Measurements from ENCODE around the gene CD101.
A peak's percentile ranks its signal among the peaks of the same experiment; 100 is the strongest.

The CD101 gene

DNA sequence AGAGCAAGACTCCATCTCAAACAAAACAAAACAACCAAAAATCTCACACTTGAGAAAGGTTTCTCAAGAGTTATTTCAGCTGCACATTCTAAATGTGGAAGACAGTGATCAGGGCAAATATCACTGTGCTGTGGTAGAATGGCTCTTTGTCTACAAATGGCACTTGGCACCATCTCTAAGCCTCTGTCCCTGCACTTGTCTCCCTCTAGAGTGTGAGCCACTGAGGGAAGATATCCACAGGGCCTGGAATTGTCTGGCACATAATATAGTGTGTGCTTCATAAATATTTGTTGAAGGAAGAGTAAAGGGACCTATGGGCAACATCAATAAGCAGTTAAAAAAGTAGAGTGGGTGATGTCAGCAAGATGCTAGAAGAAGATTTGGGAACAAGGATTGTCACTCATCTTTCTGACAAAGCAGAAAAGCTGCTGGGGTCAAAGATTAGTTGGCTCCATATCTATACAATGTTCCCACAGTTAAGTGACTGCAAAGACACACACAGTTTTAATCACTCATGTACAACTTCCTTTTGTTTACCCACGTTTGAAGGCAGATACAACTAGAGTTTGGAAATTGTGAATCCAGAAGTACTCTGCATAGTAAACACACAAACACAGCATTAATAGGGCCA lies 19.1 kb downstream of the CD101 start:
- no peak for DNase-seq

- DNase-seq = no peak
Observed at GRCh38 chr1:117022114-117022513, 20.6 kb downstream of the CD101 start.

DNA sequence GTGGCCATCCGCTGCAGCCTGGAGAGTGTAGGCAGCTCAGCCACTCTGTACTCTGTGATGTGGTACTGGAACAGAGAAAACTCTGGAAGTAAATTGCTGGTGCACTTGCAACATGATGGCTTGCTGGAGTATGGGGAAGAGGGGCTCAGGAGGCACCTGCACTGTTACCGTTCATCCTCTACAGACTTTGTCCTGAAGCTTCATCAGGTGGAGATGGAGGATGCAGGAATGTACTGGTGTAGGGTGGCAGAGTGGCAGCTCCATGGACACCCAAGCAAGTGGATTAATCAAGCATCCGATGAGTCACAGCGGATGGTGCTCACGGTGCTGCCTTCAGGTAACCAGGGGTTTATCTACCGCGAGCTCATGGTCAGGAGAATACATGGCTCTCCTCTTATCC lies 24.0 kb downstream of the CD101 start:
- DNase-seq = no peak

DNA sequence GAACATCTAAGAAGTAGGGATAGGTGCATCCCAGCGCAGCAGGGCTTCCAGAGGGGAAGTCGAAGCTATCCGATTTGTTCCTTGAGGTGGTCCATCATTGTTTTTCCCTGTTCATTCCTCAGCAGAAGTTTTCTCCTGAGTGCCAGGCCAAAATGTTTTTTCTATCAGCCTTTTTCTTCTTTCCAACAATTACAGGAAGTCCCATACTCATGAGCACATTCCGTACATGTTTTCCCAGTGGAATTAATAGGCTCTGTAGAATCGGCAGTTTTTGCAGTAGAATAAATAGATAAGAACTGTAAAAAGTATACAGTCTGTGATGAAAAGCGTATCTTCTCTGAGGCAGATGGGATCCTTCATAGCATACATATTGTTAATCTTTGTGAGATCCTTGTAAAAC lies 24.8 kb downstream of the CD101 start:
- no peak for DNase-seq

GRCh38 chr1:117029685-117030084 lies 28.1 kb downstream of the CD101 start:
- no peak for DNase-seq

- DNase-seq = no peak
Observed at GRCh38 chr1:117030271-117030877, 28.8 kb downstream of the CD101 start.

GRCh38 chr1:117032266-117032665 lies 30.7 kb downstream of the CD101 start:
- no peak for DNase-seq

DNA sequence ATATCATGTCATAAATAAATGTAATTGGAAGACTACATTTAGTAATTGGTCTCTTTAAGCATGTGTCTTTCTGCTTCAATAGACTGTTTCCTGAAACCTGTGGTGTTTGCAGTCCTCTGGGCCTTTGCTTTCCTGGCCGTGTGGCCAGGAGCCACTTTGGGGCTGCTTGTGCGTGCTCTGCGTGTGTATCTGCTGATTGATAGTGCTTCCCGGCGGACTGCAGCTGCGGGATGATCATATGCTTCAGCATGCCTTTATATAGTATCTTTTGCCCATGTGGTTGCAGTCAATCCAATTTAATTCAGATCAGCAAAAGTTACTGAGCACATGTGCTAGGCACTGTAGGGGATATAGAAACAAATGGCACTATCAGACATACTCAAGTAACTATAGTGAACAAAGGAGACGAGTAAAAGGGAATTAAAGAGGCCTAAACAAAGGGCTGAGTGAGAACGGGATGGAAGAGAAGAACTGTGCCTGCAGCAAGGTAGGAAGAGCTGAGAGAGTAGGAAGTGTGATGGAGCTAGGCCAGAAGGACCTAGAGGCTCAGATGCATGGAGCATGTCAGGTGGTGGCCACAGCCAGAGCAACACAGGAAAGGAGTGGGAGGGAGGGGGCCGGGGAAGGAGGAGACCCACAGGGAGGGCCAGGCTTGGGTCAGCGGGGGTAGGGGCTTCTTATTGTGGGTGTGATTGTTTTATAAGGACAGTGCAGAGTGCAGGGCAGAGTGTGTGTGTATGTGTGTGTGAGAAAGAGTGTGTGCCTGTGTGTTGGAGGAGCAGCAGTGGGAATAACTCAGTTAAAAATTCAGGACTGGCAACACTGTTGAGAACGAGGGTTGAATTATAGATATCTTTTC lies 31.4 kb downstream of the CD101 start:
- DNase-seq = no peak

GRCh38 chr1:117033772-117034171 lies 32.2 kb downstream of the CD101 start:
- DNase-seq = no peak

DNA sequence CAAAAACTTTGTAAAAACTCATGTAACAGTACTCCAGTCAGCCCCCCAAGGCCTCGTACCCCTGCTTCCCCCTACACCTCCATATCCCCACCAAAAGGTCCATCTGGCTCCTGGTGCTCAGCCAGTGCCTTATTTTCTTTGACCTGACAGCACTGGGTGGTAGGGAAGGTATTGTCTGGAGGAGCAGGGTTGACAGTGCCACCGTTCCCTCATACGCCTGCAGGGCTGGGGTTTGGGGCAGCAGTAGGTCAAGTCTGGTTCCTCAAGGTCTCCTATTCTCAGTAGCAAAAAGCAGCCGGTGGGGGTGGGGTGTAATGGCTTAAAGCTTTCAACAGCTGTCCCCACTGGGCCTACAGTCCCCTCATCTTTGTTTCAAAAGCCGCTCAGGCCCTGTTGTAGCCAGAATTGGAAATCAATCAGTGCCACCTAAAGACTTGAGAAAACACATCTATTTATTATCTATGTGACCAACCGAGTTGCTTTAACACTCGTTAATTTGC lies 33.3 kb downstream of the CD101 start:
- DNase-seq = no peak

- no peak for DNase-seq
Observed at GRCh38 chr1:117036018-117036461, 34.5 kb downstream of the CD101 start.

GRCh38 chr1:117037802-117038201 lies 36.2 kb downstream of the CD101 start:
- no peak for DNase-seq

GRCh38 chr1:117038236-117038635 lies 36.7 kb downstream of the CD101 start:
- no peak for DNase-seq

GRCh38 chr1:117044217-117044616 lies 42.7 kb downstream of the CD101 start:
- DNase-seq = no peak

DNA sequence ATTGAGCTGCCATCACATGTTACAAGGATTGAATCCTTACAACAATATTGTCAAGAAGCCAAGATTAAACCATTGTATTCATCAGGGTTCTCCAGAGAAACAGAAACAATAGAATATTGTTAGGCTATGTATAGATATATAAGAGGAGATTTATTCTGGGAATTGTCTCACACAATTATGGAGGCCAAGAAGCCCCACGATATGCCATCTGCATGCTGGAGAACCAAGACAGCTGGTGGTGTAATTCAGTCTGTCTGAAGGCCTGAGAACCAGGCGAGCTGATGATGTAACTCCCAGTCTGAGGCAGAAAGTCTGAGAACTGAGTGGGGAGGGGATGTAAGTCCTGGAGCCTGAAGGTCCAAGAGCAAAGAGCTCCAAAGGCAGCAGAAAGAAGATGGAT lies 44.1 kb downstream of the CD101 start:
- no peak for DNase-seq

DNA sequence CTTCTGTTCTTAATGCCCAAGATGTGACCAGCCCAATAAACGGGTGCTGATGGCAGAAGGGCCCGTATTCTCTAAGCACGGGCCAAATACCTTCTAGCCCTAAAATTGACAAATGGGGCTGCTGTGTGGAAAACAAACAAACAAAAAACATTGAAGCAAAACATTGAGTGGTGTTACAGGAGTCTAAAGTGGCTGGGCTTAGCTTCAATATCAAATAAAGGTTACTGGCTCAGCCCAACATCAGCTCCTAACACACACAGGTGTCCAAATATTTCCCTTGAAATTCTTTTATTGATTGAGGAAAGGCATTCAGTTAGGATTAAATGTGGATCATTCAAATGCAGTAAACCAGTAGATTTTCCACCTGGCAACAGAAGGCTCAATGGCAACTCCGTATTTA lies 45.2 kb downstream of the CD101 start:
- DNase-seq = no peak

GRCh38 chr1:117047271-117047670 lies 45.7 kb downstream of the CD101 start:
- no peak for DNase-seq

- DNase-seq = no peak
Observed at GRCh38 chr1:117049857-117050256, 48.3 kb downstream of the CD101 start.

- peak; percentile 18 to 24 for DNase-seq
Observed at GRCh38 chr1:117051224-117052064, 49.9 kb downstream of the CD101 start.

DNA sequence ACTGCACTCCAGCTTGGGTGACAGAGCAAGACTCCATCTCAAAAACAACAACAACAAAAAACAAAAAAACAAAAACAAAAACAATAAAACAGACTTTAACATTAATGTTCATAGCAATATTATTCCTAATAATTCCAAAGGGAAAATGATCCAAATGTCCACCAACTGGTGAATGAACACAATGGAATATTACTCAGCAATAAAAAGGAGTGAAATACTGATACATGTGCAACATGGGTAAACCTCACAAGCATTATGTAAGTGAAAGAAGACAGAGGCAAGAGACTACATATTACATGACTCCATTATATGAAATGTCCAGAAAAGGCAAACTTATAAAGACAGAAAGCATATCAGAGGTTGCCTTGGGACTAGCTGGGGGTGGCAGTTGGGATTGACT lies 52.5 kb downstream of the CD101 start:
- no peak for DNase-seq

- no peak for DNase-seq
Observed at GRCh38 chr1:117058810-117059209, 57.2 kb downstream of the CD101 start.

GRCh38 chr1:117059334-117059677 lies 57.7 kb downstream of the CD101 start:
- peak; percentile 44 to 46 for DNase-seq

Measured in activated CD4-positive, alpha-beta T cell treated with anti-CD3 and anti-CD28 coated beads, Interleukin-2, amount 50 U/mL, for 4 hours (primary cell).